ENCODE data around the gene DMRT1. TPM values are rescaled to one million over a fixed set of nuclear protein-coding genes. Genes with fewer than 3 reads are reported as not detected.
A peak's percentile ranks its signal among the peaks of the same experiment; 100 is the strongest.
"Not testable (repeated sequence)": the region's sequence is repeated elsewhere in the genome, so short reads cannot be mapped to it uniquely, and the experiment has no call there.

DMRT1 gene
- polyA plus RNA-seq, 3 donors from 2014 or later, result not detected

- DNase-seq, result no peak
- H3K36me3 Mint-ChIP-seq, result peaks cover 0 to 3% (median 0%) of the 10 kb centered on the region in 3 donors
- peaks cover 9 to 20% (median 13%) of the 10 kb centered on the region in 3 donors for H3K27me3 Mint-ChIP-seq (ENCODE audit: low read depth in 3 of 3)
- no peaks in the 10 kb centered on the region for H3K4me1 Mint-ChIP-seq
- no peaks in the 10 kb centered on the region for H3K9me3 Mint-ChIP-seq
- no peak overlapping the region for H3K27ac Mint-ChIP-seq
- H3K4me3 Mint-ChIP-seq, result no peak overlapping the region
Measured at GRCh38 chr9:840343-840742, 1.2 kb upstream of the DMRT1 start.

GRCh38 chr9:842635-843426 lies 1.3 kb downstream of the DMRT1 start:
- Mint-ChIP-seq H3K27me3 (ENCODE audit: low read depth in 3 of 3) (peaks cover 9 to 25% (median 21%) of the 10 kb centered on the region in 3 donors), H3K36me3 (peaks cover 0 to 3% (median 0%) of the 10 kb centered on the region in 3 donors)

GRCh38 chr9:843427-843785 lies 1.9 kb downstream of the DMRT1 start:
- Mint-ChIP-seq H3K4me1 (no peaks in the 10 kb centered on the region), H3K9me3 (peaks cover 0 to 3% (median 0%) of the 10 kb centered on the region in 6 donors), H3K4me3 (no peak overlapping the region), H3K27ac (no peak overlapping the region), H3K36me3 (peaks cover 0 to 3% (median 0%) of the 10 kb centered on the region in 3 donors), H3K27me3 (ENCODE audit: low read depth in 3 of 3) (peaks cover 9 to 25% (median 18%) of the 10 kb centered on the region in 3 donors)
- no peak for DNase-seq

More at GRCh38 chr9:842635-843426, 1.3 kb downstream of the DMRT1 start:
- H3K4me3 Mint-ChIP-seq, result no peak overlapping the region
- no peaks in the 10 kb centered on the region for H3K4me1 Mint-ChIP-seq
- peaks cover 0 to 3% (median 0%) of the 10 kb centered on the region in 6 donors for H3K9me3 Mint-ChIP-seq
- DNase-seq, result no peak
- no peak overlapping the region for H3K27ac Mint-ChIP-seq

- H3K27ac Mint-ChIP-seq, result no peak overlapping the region
- H3K27me3 Mint-ChIP-seq (ENCODE audit: low read depth in 3 of 3), result peaks cover 6 to 27% (median 14%) of the 10 kb centered on the region in 3 donors
- H3K4me3 Mint-ChIP-seq, result no peak overlapping the region
- H3K9me3 Mint-ChIP-seq, result peaks cover 0 to 3% (median 0%) of the 10 kb centered on the region in 6 donors
- no peak for DNase-seq
- no peaks in the 10 kb centered on the region for H3K4me1 Mint-ChIP-seq
- H3K36me3 Mint-ChIP-seq, result no peaks in the 10 kb centered on the region
Measured at GRCh38 chr9:846852-847251, 5.4 kb downstream of the DMRT1 start.

- Mint-ChIP-seq H3K27me3 (ENCODE audit: low read depth in 3 of 3) (peaks cover 6 to 27% (median 14%) of the 10 kb centered on the region in 3 donors), H3K9me3 (peaks cover 0 to 3% (median 0%) of the 10 kb centered on the region in 6 donors), H3K4me1 (no peaks in the 10 kb centered on the region), H3K27ac (no peak overlapping the region), H3K36me3 (no peaks in the 10 kb centered on the region), H3K4me3 (no peak overlapping the region)
- DNase-seq, result no peak
Measured at GRCh38 chr9:847505-847904, 6.0 kb downstream of the DMRT1 start.

- peaks cover 6 to 25% (median 6%) of the 10 kb centered on the region in 3 donors for H3K27me3 Mint-ChIP-seq (ENCODE audit: low read depth in 3 of 3)
- H3K9me3 Mint-ChIP-seq, result peaks cover 0 to 3% (median 0%) of the 10 kb centered on the region in 6 donors
- no peaks in the 10 kb centered on the region for H3K4me1 Mint-ChIP-seq
- H3K36me3 Mint-ChIP-seq, result no peaks in the 10 kb centered on the region
- H3K4me3 Mint-ChIP-seq, result no peak overlapping the region
- H3K27ac Mint-ChIP-seq, result no peak overlapping the region
- DNase-seq, result no peak
Measured at GRCh38 chr9:849431-849830, 7.9 kb downstream of the DMRT1 start.

GRCh38 chr9:852539-852938 lies 11.0 kb downstream of the DMRT1 start:
- DNase-seq, result no peak
- no peaks in the 10 kb centered on the region for H3K4me1 Mint-ChIP-seq
- no peaks in the 10 kb centered on the region for H3K36me3 Mint-ChIP-seq
- no peak overlapping the region for H3K27ac Mint-ChIP-seq
- no peak overlapping the region for H3K4me3 Mint-ChIP-seq
- H3K9me3 Mint-ChIP-seq, result no peaks in the 10 kb centered on the region
- H3K27me3 Mint-ChIP-seq (ENCODE audit: low read depth in 3 of 3), result peaks cover 0 to 13% (median 6%) of the 10 kb centered on the region in 3 donors

- DNase-seq, result no peak
- H3K4me1 Mint-ChIP-seq, result no peaks in the 10 kb centered on the region
- H3K4me3 Mint-ChIP-seq, result no peak overlapping the region
- H3K27ac Mint-ChIP-seq, result no peak overlapping the region
- H3K27me3 Mint-ChIP-seq (ENCODE audit: low read depth in 3 of 3), result peaks cover 2 to 7% (median 4%) of the 10 kb centered on the region in 3 donors
- peaks cover 0 to 1% (median 0%) of the 10 kb centered on the region in 6 donors for H3K9me3 Mint-ChIP-seq
- no peaks in the 10 kb centered on the region for H3K36me3 Mint-ChIP-seq
Measured at GRCh38 chr9:859251-859650, 17.8 kb downstream of the DMRT1 start.

- Mint-ChIP-seq H3K4me3 (no peak overlapping the region), H3K27me3 (ENCODE audit: low read depth in 3 of 3) (peaks cover 2 to 8% (median 8%) of the 10 kb centered on the region in 3 donors), H3K4me1 (no peaks in the 10 kb centered on the region), H3K27ac (no peak overlapping the region), H3K9me3 (peaks cover 0 to 1% (median 0%) of the 10 kb centered on the region in 6 donors), H3K36me3 (no peaks in the 10 kb centered on the region)
- no peak for DNase-seq
Measured at GRCh38 chr9:860706-861105, 19.2 kb downstream of the DMRT1 start.

- H3K27ac Mint-ChIP-seq; DNase-seq; H3K27me3 Mint-ChIP-seq (ENCODE audit: low read depth in 3 of 3); H3K36me3 Mint-ChIP-seq; H3K4me1 Mint-ChIP-seq; H3K9me3 Mint-ChIP-seq; H3K4me3 Mint-ChIP-seq: not testable (repeated sequence)
Measured at GRCh38 chr9:861525-861924, 20.0 kb downstream of the DMRT1 start.

GRCh38 chr9:875119-875962 lies 33.8 kb downstream of the DMRT1 start:
- Mint-ChIP-seq H3K36me3 (no peaks in the 10 kb centered on the region), H3K4me3 (peak overlapping the region in 2 of 5 donors; percentile 5 to 53), H3K27me3 (ENCODE audit: low read depth in 3 of 3) (peaks cover 8 to 19% (median 19%) of the 10 kb centered on the region in 3 donors), H3K27ac (peak overlapping the region in 2 of 6 donors; percentile 0 to 56), H3K4me1 (peaks cover 15 to 32% of the 10 kb centered on the region in 2 donors), H3K9me3 (no peaks in the 10 kb centered on the region)
- peak; percentile 33 to 47 (median 34) for DNase-seq

GRCh38 chr9:876425-876824 lies 34.9 kb downstream of the DMRT1 start:
- peaks cover 26 to 43% of the 10 kb centered on the region in 2 donors for H3K4me1 Mint-ChIP-seq
- DNase-seq, result no peak

GRCh38 chr9:878239-878638 lies 36.7 kb downstream of the DMRT1 start:
- Mint-ChIP-seq H3K4me3 (no peak overlapping the region), H3K36me3 (no peaks in the 10 kb centered on the region), H3K4me1 (peaks cover 31 to 54% of the 10 kb centered on the region in 2 donors), H3K9me3 (peaks cover 0 to 3% (median 0%) of the 10 kb centered on the region in 6 donors), H3K27me3 (ENCODE audit: low read depth in 3 of 3) (peaks cover 12 to 24% (median 23%) of the 10 kb centered on the region in 3 donors), H3K27ac (no peak overlapping the region)
- DNase-seq, result no peak

More at GRCh38 chr9:876425-876824, 34.9 kb downstream of the DMRT1 start:
- Mint-ChIP-seq H3K4me3 (no peak overlapping the region), H3K27ac (no peak overlapping the region), H3K9me3 (no peaks in the 10 kb centered on the region), H3K27me3 (ENCODE audit: low read depth in 3 of 3) (peaks cover 14 to 19% (median 19%) of the 10 kb centered on the region in 3 donors), H3K36me3 (no peaks in the 10 kb centered on the region)

GRCh38 chr9:880725-881124 lies 39.2 kb downstream of the DMRT1 start:
- Mint-ChIP-seq H3K36me3 (no peaks in the 10 kb centered on the region), H3K4me3 (peak overlapping the region in 4 of 5 donors; percentile 14 to 48 (median 19)), H3K27me3 (ENCODE audit: low read depth in 3 of 3) (peaks cover 15 to 30% (median 20%) of the 10 kb centered on the region in 3 donors), H3K9me3 (peaks cover 0 to 3% (median 0%) of the 10 kb centered on the region in 6 donors), H3K4me1 (peaks cover 25 to 39% of the 10 kb centered on the region in 2 donors), H3K27ac (peak overlapping the region in 5 of 6 donors; percentile 30 to 73 (median 51))
- DNase-seq, result peak; percentile 60 to 66 (median 60)

All from immature natural killer cell (primary cell).